Neural progenitor cell (in vitro differentiated cells): Measurements from ENCODE around the gene CFAP20DC.

Experiments used
- CTCF ChIP-seq: fragments of 200-600 bp; sonication (generic); IDR thresholded peaks from 2 replicates; pipeline ENCODE4 v1.5.1; 2017; ENCODE audit warnings: antibody characterized with exemption, mild to moderate bottlenecking
- EZH2phosphoT487 ChIP-seq: fragments of 200-600 bp; sonication (generic); IDR thresholded peaks from 2 replicates; pipeline ENCODE4 v1.6.1; 2017; ENCODE audit warnings: antibody characterized with exemption

GRCh38 chr3:58963928-58964503 lies 85.8 kb downstream of the CFAP20DC start:
- TF ChIP-seq CTCF, result no peak
- TF ChIP-seq EZH2phosphoT487, result no peak
